GM23248 (cell line): Measurements from ENCODE around the gene KDELR3. TPM values are rescaled to one million over a fixed set of nuclear protein-coding genes. Genes with fewer than 3 reads are reported as not detected.

Experiments used
- DNase-seq: peaks from one replicate; pipeline ENCODE4 v3.0.0-alpha.2; 2015
- H2AFZ ChIP-seq: fragments of 200-600 bp; sonication (generic); 2 replicates; pipeline ENCODE4 v1.6.1; 2016; ENCODE audit warnings: antibody characterized with exemption
- H3F3A ChIP-seq: fragments of 200-600 bp; sonication (generic); 2 replicates; pipeline ENCODE4 v1.6.1; 2016; ENCODE audit warnings: mild to moderate bottlenecking, antibody characterized with exemption, mixed run types; ENCODE audit not compliant: insufficient read depth
- H3K27ac ChIP-seq: fragments of 200-600 bp; sonication (generic); 2 replicates; pipeline ENCODE4 v1.5.1; 2016; ENCODE audit warnings: mild to moderate bottlenecking
- H3K27me3 ChIP-seq: fragments of 200-600 bp; sonication (generic); replicated peaks from 2 replicates; pipeline ENCODE4 v1.6.1; 2016; ENCODE audit warnings: mild to moderate bottlenecking; ENCODE audit not compliant: insufficient read depth
- H3K36me3 ChIP-seq: fragments of 200-600 bp; sonication (generic); 2 replicates; pipeline ENCODE4 v1.6.1; 2016; ENCODE audit warnings: low read depth, mild to moderate bottlenecking
- H3K4me1 ChIP-seq: fragments of 200-600 bp; sonication (generic); 2 replicates; pipeline ENCODE4 v1.6.1; 2016; ENCODE audit warnings: mild to moderate bottlenecking; ENCODE audit not compliant: insufficient read depth
- H3K4me2 ChIP-seq: fragments of 200-600 bp; sonication (generic); one replicate; pipeline ENCODE4 v1.6.1; 2016; ENCODE audit warnings: mild to moderate bottlenecking; ENCODE audit not compliant: unreplicated experiment
- H3K4me3 ChIP-seq: fragments of 200-600 bp; sonication (generic); 2 replicates; pipeline ENCODE4 v1.5.1; 2016; ENCODE audit warnings: mild to moderate bottlenecking
- H3K79me2 ChIP-seq: fragments of 200-600 bp; sonication (generic); 2 replicates; pipeline ENCODE4 v1.6.1; 2016; ENCODE audit warnings: mild to moderate bottlenecking; ENCODE audit not compliant: insufficient read depth
- H3K9ac ChIP-seq: fragments of 200-600 bp; sonication (generic); 2 replicates; pipeline ENCODE4 v1.6.1; 2016; ENCODE audit warnings: mild to moderate bottlenecking
- H3K9me2 ChIP-seq: fragments of 200-600 bp; sonication (generic); 2 replicates; pipeline ENCODE4 v1.6.1; 2016; ENCODE audit warnings: mixed run types, mild to moderate bottlenecking, moderate library complexity; ENCODE audit not compliant: insufficient read depth
- H3K9me3 ChIP-seq: fragments of 200-600 bp; sonication (generic); one replicate; pipeline ENCODE4 v1.6.1; 2017; ENCODE audit warnings: low read depth
- H4K20me1 ChIP-seq: fragments of 200-600 bp; sonication (generic); 2 replicates; pipeline ENCODE4 v1.6.0; 2016; ENCODE audit not compliant: insufficient read depth
- EZH2 ChIP-seq: fragments of 200-600 bp; sonication (generic); IDR thresholded peaks from 2 replicates; pipeline ENCODE4 v1.6.1; 2018; ENCODE audit warnings: antibody characterized with exemption, mild to moderate bottlenecking; ENCODE audit not compliant: insufficient read depth, poor library complexity, severe bottlenecking
- EZH2phosphoT487 ChIP-seq: fragments of 200-600 bp; sonication (generic); IDR thresholded peaks from 2 replicates; pipeline ENCODE4 v1.6.1; 2018; ENCODE audit warnings: antibody characterized with exemption, moderate library complexity, mild to moderate bottlenecking, low read depth; ENCODE audit not compliant: insufficient read depth
- WGBS, 2 experiments: methylation state at CpG; one replicate each; pipeline ENCODE4 v1.1.6; 2015 to 2017; ENCODE audit warnings: low lambda C conversion rate in 2 of 2, low coverage in 1 of 2; ENCODE audit errors: missing lambda C conversion rate in 2 of 2; 5-methylcytosine and 5-hydroxymethylcytosine counted together
- in situ Hi-C: fragments of 300-500 bp; cut with MboI; formaldehyde crosslinking; loops from 2 replicates; pipeline ENCODE4 v1.15.0; 2020
- polyA plus RNA-seq: library from polyadenylated mRNA; unstranded; fragments of >200 nt; fragmentation: Nextera tagmentation; extraction: Ambion mirVana; gene quantifications from 2 replicates; pipeline ENCODE4 v1.2.1, GENCODE V29; 2016
- total RNA-seq: library from RNA; depleted of rRNA; stranded (reverse); fragments of >200 nt; shearing (Covaris generic); gene quantifications from 2 replicates; pipeline ENCODE4 v1.2.3, GENCODE V29; 2014

Gene KDELR3
- total and polyA plus RNA-seq, 2 experiments from 2014 or later, result 191 to 326 TPM

DNA sequence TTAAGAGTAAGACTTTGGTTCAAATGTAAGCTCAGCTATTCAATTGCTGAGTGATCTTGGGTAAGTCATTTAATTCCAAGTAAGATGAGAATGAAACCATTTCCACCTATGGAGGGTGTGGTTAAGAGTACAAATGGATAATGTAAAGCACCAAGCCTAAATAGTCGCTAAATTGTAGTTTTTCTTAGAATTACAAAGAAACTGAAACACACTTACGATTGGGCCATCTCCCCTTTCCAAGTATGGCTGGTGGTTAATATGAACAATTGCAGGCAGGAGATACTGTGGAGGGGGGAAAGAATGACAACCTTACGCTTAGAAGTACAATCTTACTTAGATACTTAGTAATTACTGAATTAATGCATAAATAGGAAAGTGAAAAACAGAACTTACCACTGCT is 30.0 kb downstream of the KDELR3 start:
- H2AFZ ChIP-seq, result no peak overlapping the region
- no peaks in the 10 kb centered on the region for H3K27me3 ChIP-seq
- 94 to 95% methylated on average over 3 of the region's 3 CpGs for WGBS, 2 experiments
- in situ Hi-C loops, result no loop called here
- H3K9me3 ChIP-seq, result no peaks in the 10 kb centered on the region
- H3K79me2 ChIP-seq, result peaks cover 100% of the 10 kb centered on the region
- H3K9ac ChIP-seq, result no peak overlapping the region
- H3K9me2 ChIP-seq, result no peaks in the 10 kb centered on the region
- no peak for DNase-seq
- no peak overlapping the region for H3K4me2 ChIP-seq
- H3K4me3 ChIP-seq, result no peak overlapping the region
- H3K4me1 ChIP-seq, result peaks cover 35% of the 10 kb centered on the region
- TF ChIP-seq EZH2 (no peak), EZH2phosphoT487 (no peak)
- peaks cover 83% of the 10 kb centered on the region for H3K36me3 ChIP-seq
- H3F3A ChIP-seq, result peaks cover 87% of the 10 kb centered on the region
- H4K20me1 ChIP-seq, result peaks cover 20% of the 10 kb centered on the region
- no peak overlapping the region for H3K27ac ChIP-seq

DNA sequence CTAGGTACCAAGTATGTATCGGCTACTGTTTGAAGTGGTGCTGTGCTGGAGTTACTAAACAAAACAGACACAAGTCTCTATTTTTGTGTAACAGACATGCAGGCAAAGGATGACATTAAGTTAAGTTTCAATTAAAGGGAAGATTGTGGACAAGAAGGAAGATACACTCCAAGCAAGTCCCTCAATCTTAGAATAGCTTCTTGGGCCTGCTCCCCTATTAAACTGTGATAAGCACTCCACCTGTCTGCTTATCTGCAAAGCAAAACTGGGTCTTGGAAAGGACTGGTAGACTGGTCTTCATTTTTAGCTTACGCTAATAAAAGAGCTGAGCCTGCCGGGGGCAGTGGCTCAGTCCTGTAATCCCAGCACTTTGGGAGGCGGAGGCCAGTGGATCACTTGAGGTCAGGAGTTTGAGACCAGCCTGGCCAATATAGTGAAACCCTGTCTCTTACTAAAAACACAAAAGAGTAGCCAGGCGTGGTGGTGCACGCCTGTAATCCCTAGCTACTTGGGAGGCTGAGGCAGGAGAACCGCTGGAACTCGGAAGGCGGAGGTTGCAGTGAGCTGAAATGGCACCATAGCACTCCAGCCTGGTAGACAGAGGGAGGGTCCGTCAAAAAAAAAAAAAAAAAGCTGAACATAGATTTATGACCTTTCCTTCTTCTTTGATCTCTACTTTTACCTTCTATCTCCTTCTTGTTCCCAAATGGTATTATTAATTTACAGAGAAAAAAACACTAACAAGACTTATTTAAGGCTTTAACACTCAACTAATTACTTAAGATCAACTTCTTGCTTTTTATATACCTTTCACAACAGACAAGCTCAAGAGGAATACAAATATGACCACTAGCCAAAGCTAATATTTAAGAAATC is 34.1 kb downstream of the KDELR3 start:
- no peak for TF ChIP-seq EZH2
- TF ChIP-seq EZH2phosphoT487, result no peak
- WGBS, 2 experiments, result 82 to 83% methylated on average over 10 of the region's 10 CpGs
- Histone ChIP-seq H3K9me3 (no peaks in the 10 kb centered on the region), H3K4me1 (peaks cover 35% of the 10 kb centered on the region), H3K27ac (peak overlapping the region; percentile 99), H2AFZ (no peak overlapping the region), H4K20me1 (peaks cover 37% of the 10 kb centered on the region), H3K9me2 (no peaks in the 10 kb centered on the region), H3K36me3 (peaks cover 56% of the 10 kb centered on the region), H3K4me2 (peak overlapping the region; percentile 100), H3K4me3 (peak overlapping the region; percentile 92), H3K79me2 (peaks cover 90% of the 10 kb centered on the region), H3K9ac (peak overlapping the region; percentile 99), H3F3A (peaks cover 59% of the 10 kb centered on the region), H3K27me3 (no peaks in the 10 kb centered on the region)
- no peak for DNase-seq
- in situ Hi-C loops, result no loop called here

DNA sequence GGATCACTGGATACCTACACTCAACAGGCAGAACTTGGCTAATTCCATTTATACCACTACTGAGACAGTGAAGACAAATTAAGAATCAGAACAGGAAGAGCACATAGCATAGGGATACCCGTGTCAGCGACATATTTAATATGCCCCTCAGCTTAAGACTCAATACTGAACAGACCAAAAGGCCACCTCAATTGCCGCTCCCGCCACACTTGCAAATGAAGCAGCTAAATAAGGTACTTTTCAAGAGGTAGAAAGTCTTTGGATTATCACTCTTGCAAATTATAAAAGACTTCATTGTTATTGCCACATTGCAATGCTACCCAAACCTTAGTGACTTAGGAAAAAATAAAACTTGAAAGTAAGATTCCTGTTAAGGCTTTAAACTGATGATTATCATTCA is 35.1 kb downstream of the KDELR3 start:
- 17 to 21% methylated on average over 4 of the region's 4 CpGs for WGBS, 2 experiments
- Histone ChIP-seq H3K9ac (peak overlapping the region; percentile 99), H4K20me1 (peaks cover 37% of the 10 kb centered on the region)

DNA sequence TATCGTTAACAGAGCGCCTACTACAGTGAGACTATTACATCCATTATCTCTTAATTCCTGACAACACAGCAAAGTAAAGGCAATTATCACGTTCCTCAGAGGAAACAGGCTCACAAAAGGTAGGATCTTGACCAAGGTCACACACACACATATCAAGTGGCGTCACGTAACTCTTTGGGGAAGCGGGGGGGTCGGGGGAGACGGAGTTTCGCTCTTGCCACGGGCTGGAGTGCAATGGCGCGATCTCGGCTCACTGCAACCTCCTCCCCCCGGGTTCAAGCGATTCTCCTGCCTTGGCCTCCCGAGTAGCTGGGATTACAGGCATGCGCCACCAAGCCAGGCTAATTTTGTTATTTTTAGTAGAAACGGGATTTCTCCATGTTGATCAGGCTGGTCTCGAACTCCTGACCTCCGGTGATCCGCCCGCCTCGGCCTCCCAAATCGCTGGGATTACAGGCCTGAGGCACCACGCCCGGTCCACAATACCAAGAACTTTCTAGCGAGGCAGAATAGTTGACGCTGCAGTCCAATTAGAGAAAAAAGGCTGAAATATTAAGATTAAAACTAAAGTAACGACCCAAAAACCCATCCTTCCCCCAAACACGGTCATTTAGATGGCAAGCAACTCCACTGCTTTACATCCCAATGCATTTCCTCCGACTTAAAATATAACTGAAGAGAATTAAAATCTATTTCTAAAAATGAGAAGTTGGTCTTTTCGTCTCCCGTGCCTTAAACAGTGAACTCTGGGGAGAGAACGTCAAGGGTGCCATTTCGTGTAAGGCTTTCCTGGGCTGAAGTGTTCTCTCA is 37.0 kb downstream of the KDELR3 start:
- Histone ChIP-seq H3F3A (peaks cover 40% of the 10 kb centered on the region), H3K27me3 (no peaks in the 10 kb centered on the region), H2AFZ (no peak overlapping the region), H3K4me1 (peaks cover 35% of the 10 kb centered on the region), H3K4me3 (peak overlapping the region; percentile 92), H3K9me2 (no peaks in the 10 kb centered on the region), H3K79me2 (peaks cover 61% of the 10 kb centered on the region), H3K4me2 (peak overlapping the region; percentile 100), H3K27ac (peak overlapping the region; percentile 99), H3K36me3 (peaks cover 31% of the 10 kb centered on the region), H3K9me3 (no peaks in the 10 kb centered on the region), H4K20me1 (peaks cover 37% of the 10 kb centered on the region), H3K9ac (peak overlapping the region; percentile 99)
- TF ChIP-seq EZH2phosphoT487 (no peak), EZH2 (no peak)
- WGBS, 2 experiments, result 1% methylated on average over 33 to 35 of the region's 35 CpGs
- DNase-seq, result peak; percentile 74
- in situ Hi-C loops, result no loop called here

More for the DNA sequence above, 35.1 kb downstream of the KDELR3 start:
- H3K9me2 ChIP-seq, result no peaks in the 10 kb centered on the region
- no peaks in the 10 kb centered on the region for H3K27me3 ChIP-seq
- no peak for DNase-seq
- H3K4me2 ChIP-seq, result peak overlapping the region; percentile 100
- H3K27ac ChIP-seq, result peak overlapping the region; percentile 99
- H3K79me2 ChIP-seq, result peaks cover 80% of the 10 kb centered on the region
- H3F3A ChIP-seq, result peaks cover 59% of the 10 kb centered on the region
- peak overlapping the region; percentile 92 for H3K4me3 ChIP-seq
- H3K4me1 ChIP-seq, result peaks cover 35% of the 10 kb centered on the region
- peaks cover 50% of the 10 kb centered on the region for H3K36me3 ChIP-seq
- TF ChIP-seq EZH2phosphoT487, result no peak
- no peak for TF ChIP-seq EZH2
- H3K9me3 ChIP-seq, result no peaks in the 10 kb centered on the region
- no peak overlapping the region for H2AFZ ChIP-seq
- in situ Hi-C loops, result no loop called here
